HEK293 (cell line): ENCODE data around the gene OPCML.

ENCODE experiments used
- CTCF ChIA-PET: fragments of 350-600 bp; formaldehyde crosslinking; extraction: SDS; loops from one replicate; lab custom pipeline; 2021; ENCODE audit warnings: antibody characterized with exemption; lab: Yijun Ruan, JAX
- POLR2A ChIA-PET: fragments of 300-600 bp; formaldehyde crosslinking; extraction: SDS; loops from one replicate; lab custom pipeline; 2020; ENCODE audit warnings: antibody characterized with exemption, inconsistent platforms; lab: Yijun Ruan, JAX
- H3K27ac ChIP-seq: fragments of 200-500 bp; sonication (Bioruptor generic); 2 replicates; pipeline ENCODE4 v1.5.1; 2014; ENCODE audit warnings: low read depth, low read length, control low read depth, inconsistent platforms; ENCODE audit errors: extremely low read depth
- H3K36me3 ChIP-seq, 2 experiments: fragments of 200-500 bp in 1 of 2; sonication (Bioruptor generic) in 1 of 2; 1 replicate in 1 of 2; 2 replicates in 1 of 2; pipeline ENCODE4 v1.5.1; 2014 to 2017; ENCODE audit warnings: inconsistent platforms in 2 of 2, low read length in 2 of 2; ENCODE audit not compliant: control insufficient read depth in 2 of 2, insufficient read depth in 1 of 2
- H3K4me1 ChIP-seq: fragments of 200-500 bp; sonication (Bioruptor generic); 2 replicates; pipeline ENCODE4 v1.5.1; 2014; ENCODE audit warnings: mild to moderate bottlenecking, low read length, inconsistent platforms; ENCODE audit not compliant: control insufficient read depth, insufficient read depth
- H3K4me3 ChIP-seq: 2 replicates; pipeline ENCODE4 v1.5.1; 2011; ENCODE audit warnings: low read depth, mild to moderate bottlenecking, control low read depth, low read length, moderate library complexity
- H3K9me3 ChIP-seq: fragments of 200-500 bp; sonication (Bioruptor generic); 2 replicates; pipeline ENCODE4 v1.5.1; 2014; ENCODE audit warnings: low read depth, low read length, inconsistent platforms; ENCODE audit not compliant: control insufficient read depth, insufficient read depth
- KLF7 ChIP-seq: fragments of 450-650 bp; formaldehyde crosslinking; IDR thresholded peaks from 2 replicates; pipeline ENCODE4 v1.5.1; 2016; ENCODE audit warnings: missing biosample characterization, missing genetic modification characterization, borderline replicate concordance
- PRDM2 ChIP-seq: fragments of 450-650 bp; formaldehyde crosslinking; IDR thresholded peaks from 2 replicates; pipeline ENCODE4 v1.5.1; 2016; ENCODE audit warnings: missing biosample characterization, missing genetic modification characterization, borderline replicate concordance
- ZBTB11 ChIP-seq: fragments of 450-650 bp; formaldehyde crosslinking; conservative IDR thresholded peaks from 2 replicates; pipeline ENCODE4 v1.5.1; 2016; ENCODE audit warnings: low read depth, missing biosample characterization, missing genetic modification characterization
- ZBTB21 ChIP-seq: fragments of 450-650 bp; formaldehyde crosslinking; IDR thresholded peaks from 2 replicates; pipeline ENCODE4 v1.5.1; 2017; ENCODE audit warnings: missing biosample characterization, missing genetic modification characterization
- ZFP37 ChIP-seq: fragments of 450-650 bp; formaldehyde crosslinking; IDR thresholded peaks from 2 replicates; pipeline ENCODE4 v1.5.1; 2016; ENCODE audit warnings: missing biosample characterization, missing genetic modification characterization
- ZFP69B ChIP-seq: fragments of 450-650 bp; formaldehyde crosslinking; IDR thresholded peaks from 2 replicates; pipeline ENCODE4 v1.5.1; 2016; ENCODE audit warnings: missing biosample characterization, missing genetic modification characterization
- ZNF266 ChIP-seq: fragments of 450-650 bp; formaldehyde crosslinking; IDR thresholded peaks from 2 replicates; pipeline ENCODE4 v1.5.1; 2016; ENCODE audit warnings: missing biosample characterization, missing genetic modification characterization, low read depth
- ZNF324 ChIP-seq: fragments of 450-650 bp; formaldehyde crosslinking; IDR thresholded peaks from 2 replicates; pipeline ENCODE4 v1.5.1; 2016; ENCODE audit warnings: missing biosample characterization, missing genetic modification characterization
- ZNF416 ChIP-seq: fragments of 450-650 bp; formaldehyde crosslinking; IDR thresholded peaks from 2 replicates; pipeline ENCODE4 v1.5.1; 2016; ENCODE audit warnings: missing biosample characterization, missing genetic modification characterization
- ZNF423 ChIP-seq: fragments of 450-650 bp; formaldehyde crosslinking; IDR thresholded peaks from 2 replicates; pipeline ENCODE4 v1.5.1; 2016; ENCODE audit warnings: missing biosample characterization, missing genetic modification characterization
- ZNF629 ChIP-seq: fragments of 450-650 bp; formaldehyde crosslinking; IDR thresholded peaks from 2 replicates; pipeline ENCODE4 v1.5.1; 2017; ENCODE audit warnings: missing biosample characterization, missing genetic modification characterization
- ZNF785 ChIP-seq: fragments of 450-650 bp; formaldehyde crosslinking; IDR thresholded peaks from 2 replicates; pipeline ENCODE4 v1.5.1; 2016; ENCODE audit warnings: missing biosample characterization, missing genetic modification characterization
- TF ChIP-seq, protein P1 (sequence below): fragments of 450-650 bp; formaldehyde crosslinking; IDR thresholded peaks from 2 replicates; pipeline ENCODE4 v1.5.1; 2016; ENCODE audit warnings: missing biosample characterization, missing genetic modification characterization
- TF ChIP-seq, protein P2 (sequence below): fragments of 450-650 bp; formaldehyde crosslinking; IDR thresholded peaks from 2 replicates; pipeline ENCODE4 v1.5.1; 2016; ENCODE audit warnings: missing biosample characterization, missing genetic modification characterization
- TF ChIP-seq, protein P3 (sequence below): fragments of 450-650 bp; formaldehyde crosslinking; IDR thresholded peaks from 2 replicates; pipeline ENCODE4 v1.5.1; 2016; ENCODE audit warnings: missing biosample characterization, missing genetic modification characterization, borderline replicate concordance

OPCML gene

DNA sequence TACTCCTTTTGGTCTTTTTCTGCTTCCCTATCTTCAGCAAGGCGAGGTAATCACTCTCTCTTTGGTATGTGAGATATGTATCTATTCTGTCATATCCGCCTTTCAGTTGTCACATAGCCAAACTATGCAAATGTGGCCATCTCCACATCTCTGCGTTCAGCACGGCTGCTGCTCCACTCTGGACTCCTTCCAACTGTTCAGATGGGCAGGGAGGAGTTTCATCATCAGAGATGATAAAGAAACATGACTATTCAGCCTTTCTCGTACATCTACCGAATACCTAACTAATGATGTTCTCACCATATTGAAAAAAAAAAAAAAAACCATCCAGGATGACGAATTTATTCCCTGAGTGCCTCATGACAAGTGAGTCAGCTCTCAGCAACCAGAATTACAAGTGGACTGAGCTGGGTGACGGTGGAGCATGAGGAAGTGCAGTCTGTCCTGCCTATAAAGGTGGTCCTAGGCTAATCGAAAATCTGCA lies 899.6 kb downstream of the OPCML start:
- POLR2A ChIA-PET, result no interaction called here
- Histone ChIP-seq H3K27ac (no peak overlapping the region), H3K36me3 (no peaks in the 10 kb centered on the region), H3K4me3 (no peak overlapping the region), H3K4me1 (no peaks in the 10 kb centered on the region), H3K9me3 (no peaks in the 10 kb centered on the region)
- TF ChIP-seq ZNF324 (tag by site-specific recombination), result no peak
- peak; percentile 68 for TF ChIP-seq ZBTB21 (tag by site-specific recombination)
- TF ChIP-seq, protein P1, sequence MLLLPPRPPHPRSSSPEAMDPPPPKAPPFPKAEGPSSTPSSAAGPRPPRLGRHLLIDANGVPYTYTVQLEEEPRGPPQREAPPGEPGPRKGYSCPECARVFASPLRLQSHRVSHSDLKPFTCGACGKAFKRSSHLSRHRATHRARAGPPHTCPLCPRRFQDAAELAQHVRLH (tag by site-specific recombination), result no peak
- TF ChIP-seq, protein P2, sequence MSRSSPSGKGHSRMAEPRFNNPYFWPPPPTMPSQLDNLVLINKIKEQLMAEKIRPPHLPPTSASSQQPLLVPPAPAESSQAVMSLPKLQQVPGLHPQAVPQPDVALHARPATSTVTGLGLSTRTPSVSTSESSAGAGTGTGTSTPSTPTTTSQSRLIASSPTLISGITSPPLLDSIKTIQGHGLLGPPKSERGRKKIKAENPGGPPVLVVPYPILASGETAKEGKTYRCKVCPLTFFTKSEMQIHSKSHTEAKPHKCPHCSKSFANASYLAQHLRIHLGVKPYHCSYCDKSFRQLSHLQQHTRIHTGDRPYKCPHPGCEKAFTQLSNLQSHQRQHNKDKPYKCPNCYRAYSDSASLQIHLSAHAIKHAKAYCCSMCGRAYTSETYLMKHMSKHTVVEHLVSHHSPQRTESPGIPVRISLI (tag by site-specific recombination), result 0 out of 2 replicates have a peak, but pooled peaks have one; percentile 30
- TF ChIP-seq ZNF629 (tag by site-specific recombination), result peak; percentile 67
- TF ChIP-seq, protein P3, sequence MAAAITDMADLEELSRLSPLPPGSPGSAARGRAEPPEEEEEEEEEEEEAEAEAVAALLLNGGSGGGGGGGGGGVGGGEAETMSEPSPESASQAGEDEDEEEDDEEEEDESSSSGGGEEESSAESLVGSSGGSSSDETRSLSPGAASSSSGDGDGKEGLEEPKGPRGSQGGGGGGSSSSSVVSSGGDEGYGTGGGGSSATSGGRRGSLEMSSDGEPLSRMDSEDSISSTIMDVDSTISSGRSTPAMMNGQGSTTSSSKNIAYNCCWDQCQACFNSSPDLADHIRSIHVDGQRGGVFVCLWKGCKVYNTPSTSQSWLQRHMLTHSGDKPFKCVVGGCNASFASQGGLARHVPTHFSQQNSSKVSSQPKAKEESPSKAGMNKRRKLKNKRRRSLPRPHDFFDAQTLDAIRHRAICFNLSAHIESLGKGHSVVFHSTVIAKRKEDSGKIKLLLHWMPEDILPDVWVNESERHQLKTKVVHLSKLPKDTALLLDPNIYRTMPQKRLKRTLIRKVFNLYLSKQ (tag by site-specific recombination), result no peak
- no peak for TF ChIP-seq PRDM2 (tag by site-specific recombination)
- CTCF ChIA-PET, result interaction anchor here (0.7 to 0.9 kb wide), 3 partner anchors 83 to 1160 kb away, joined by 3 to 5 read pairs (median 4); no protein-coding TSS in a partner anchor

GRCh38 chr11:132631989-132632388 lies 900.3 kb downstream of the OPCML start:
- H3K27ac ChIP-seq, result no peak overlapping the region
- ChIA-PET CTCF (interaction anchor here (0.6 kb wide), 1 partner anchor 1790 kb away, joined by 3 read pairs; no protein-coding TSS in a partner anchor), POLR2A (interaction anchor here (0.7 kb wide), 1 partner anchor 100 kb away, joined by 4 read pairs; no protein-coding TSS in a partner anchor)
- H3K9me3 ChIP-seq, result no peaks in the 10 kb centered on the region
- TF ChIP-seq ZNF416 (tag by site-specific recombination), result no peak
- no peak for TF ChIP-seq KLF7 (tag by site-specific recombination)
- TF ChIP-seq ZNF785 (tag by site-specific recombination), result no peak
- no peak for TF ChIP-seq ZNF266
- no peak for TF ChIP-seq ZFP37 (tag by site-specific recombination)
- H3K4me3 ChIP-seq, result no peak overlapping the region
- H3K4me1 ChIP-seq, result no peaks in the 10 kb centered on the region
- H3K36me3 ChIP-seq, result no peaks in the 10 kb centered on the region

DNA sequence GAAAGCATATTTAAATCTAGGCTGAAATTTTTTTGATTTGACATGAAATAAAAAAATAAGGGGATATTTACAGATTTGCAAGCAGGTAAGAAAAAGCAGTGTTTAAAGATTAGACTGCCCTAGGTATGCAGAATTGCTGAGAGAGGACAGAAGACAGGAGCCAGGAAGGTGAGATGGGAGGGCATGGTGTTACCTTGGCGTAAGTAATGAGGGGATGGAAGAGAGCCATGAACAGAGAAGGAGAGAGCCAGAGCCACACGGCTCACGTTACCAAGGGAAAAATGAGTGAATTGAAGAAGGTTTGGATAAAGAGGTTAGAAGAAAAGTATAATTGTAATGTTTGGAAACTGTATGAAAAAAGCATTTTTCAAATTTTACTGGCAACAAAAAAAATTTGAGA lies 904.3 kb downstream of the OPCML start:
- POLR2A ChIA-PET, result no interaction called here
- no peaks in the 10 kb centered on the region for H3K9me3 ChIP-seq
- H3K27ac ChIP-seq, result no peak overlapping the region
- H3K4me3 ChIP-seq, result no peak overlapping the region
- no peaks in the 10 kb centered on the region for H3K36me3 ChIP-seq
- CTCF ChIA-PET, result no interaction called here
- TF ChIP-seq ZBTB11 (tag by site-specific recombination) (no peak), ZFP69B (no peak), ZNF423 (no peak)
- H3K4me1 ChIP-seq, result no peaks in the 10 kb centered on the region
